GM12892 (cell line): Measurements from ENCODE around the gene PRPF4.

Experiments used
- DNase-seq: peaks from one replicate; pipeline ENCODE4 v3.0.0; 2011; ENCODE audit not compliant: insufficient read length
- FAIRE-seq: peaks from 2 replicates; lab custom pipeline; 2011; peaks lifted over from hg19 to GRCh38; lab: Jason Lieb, UNC
- POLR2A ChIP-seq: IDR thresholded peaks from 2 replicates; pipeline ENCODE4 v1.6.1; 2011; ENCODE audit warnings: low read depth, low read length, control low read depth
- POLR2AphosphoS5 ChIP-seq: IDR thresholded peaks from 2 replicates; pipeline ENCODE4 v1.6.1; 2011; ENCODE audit warnings: low read depth, low read length, control low read depth
- TAF1 ChIP-seq: IDR thresholded peaks from 2 replicates; pipeline ENCODE4 v1.6.1; 2011; ENCODE audit warnings: low read depth, mild to moderate bottlenecking, control low read depth, low read length, borderline replicate concordance

The PRPF4 gene

GRCh38 chr9:113301548-113301947, 26.1 kb downstream of the PRPF4 start:
- no peak for DNase-seq
- TF ChIP-seq POLR2AphosphoS5 (no peak), TAF1 (no peak)
- no peak for FAIRE-seq

GRCh38 chr9:113302792-113303418, 27.4 kb downstream of the PRPF4 start, which contains the start of gene RNF183:
Gene RNF183, minus strand, starts transcription at chr9:113303376. Its CDS starts 5,192 bp downstream, at chr9:113298184.
- no peak for TF ChIP-seq POLR2AphosphoS5
- TF ChIP-seq POLR2A = no peak
- no peak for TF ChIP-seq TAF1
- DNase-seq (no peak), FAIRE-seq (no peak)

- TF ChIP-seq TAF1 (no peak), POLR2A (no peak), POLR2AphosphoS5 (no peak)
- FAIRE-seq = no peak
- no peak for DNase-seq
These were observed 31.1 kb downstream of the PRPF4 start for GRCh38 chr9:113306566-113306965.

GRCh38 chr9:113307396-113307975, 32.0 kb downstream of the PRPF4 start:
- DNase-seq = no peak
- no peak for FAIRE-seq

GRCh38 chr9:113309204-113309813, 33.9 kb downstream of the PRPF4 start:
- no peak for TF ChIP-seq POLR2AphosphoS5
- no peak for TF ChIP-seq POLR2A
- TF ChIP-seq TAF1 = no peak
- FAIRE-seq = no peak
- no peak for DNase-seq

More at GRCh38 chr9:113307396-113307975, 32.0 kb downstream of the PRPF4 start:
- no peak for TF ChIP-seq POLR2A
- no peak for TF ChIP-seq POLR2AphosphoS5
- TF ChIP-seq TAF1 = no peak

GRCh38 chr9:113310538-113310937, 35.1 kb downstream of the PRPF4 start:
- DNase-seq (no peak), FAIRE-seq (no peak)
- TF ChIP-seq TAF1 (no peak), POLR2AphosphoS5 (no peak), POLR2A (no peak)

GRCh38 chr9:113311961-113312360, 36.5 kb downstream of the PRPF4 start:
- FAIRE-seq (no peak), DNase-seq (no peak)
- TF ChIP-seq POLR2A (no peak), TAF1 (no peak), POLR2AphosphoS5 (no peak)

- TF ChIP-seq POLR2A (no peak), POLR2AphosphoS5 (no peak), TAF1 (no peak)
- DNase-seq = no peak
- FAIRE-seq = no peak
These were observed 37.8 kb downstream of the PRPF4 start for GRCh38 chr9:113313261-113313660.

GRCh38 chr9:113315231-113315630, 39.8 kb downstream of the PRPF4 start:
- DNase-seq (no peak), FAIRE-seq (no peak)
- TF ChIP-seq POLR2AphosphoS5 (no peak), POLR2A (no peak), TAF1 (no peak)

GRCh38 chr9:113316030-113316429, 40.6 kb downstream of the PRPF4 start:
- TF ChIP-seq TAF1 (no peak), POLR2A (no peak), POLR2AphosphoS5 (no peak)
- DNase-seq (no peak), FAIRE-seq (no peak)

- no peak for FAIRE-seq
- DNase-seq = no peak
These were observed 42.3 kb downstream of the PRPF4 start for GRCh38 chr9:113317777-113318176.

GRCh38 chr9:113319054-113319453, 43.6 kb downstream of the PRPF4 start:
- TF ChIP-seq POLR2AphosphoS5 (no peak), TAF1 (no peak), POLR2A (no peak)
- DNase-seq (no peak), FAIRE-seq (no peak)

More at GRCh38 chr9:113317777-113318176, 42.3 kb downstream of the PRPF4 start:
- TF ChIP-seq TAF1 (no peak), POLR2AphosphoS5 (no peak), POLR2A (no peak)
